ENCODE data around the gene EHMT1. TPM values are rescaled to one million over a fixed set of nuclear protein-coding genes. Genes with fewer than 3 reads are reported as not detected.

EHMT1 gene
- total and polyA plus RNA-seq, 2 of the 8 experiments (the other 6 are each of a cell fraction or from before 2014, with no cell fraction given) = 95.7 to 163 TPM

DNA sequence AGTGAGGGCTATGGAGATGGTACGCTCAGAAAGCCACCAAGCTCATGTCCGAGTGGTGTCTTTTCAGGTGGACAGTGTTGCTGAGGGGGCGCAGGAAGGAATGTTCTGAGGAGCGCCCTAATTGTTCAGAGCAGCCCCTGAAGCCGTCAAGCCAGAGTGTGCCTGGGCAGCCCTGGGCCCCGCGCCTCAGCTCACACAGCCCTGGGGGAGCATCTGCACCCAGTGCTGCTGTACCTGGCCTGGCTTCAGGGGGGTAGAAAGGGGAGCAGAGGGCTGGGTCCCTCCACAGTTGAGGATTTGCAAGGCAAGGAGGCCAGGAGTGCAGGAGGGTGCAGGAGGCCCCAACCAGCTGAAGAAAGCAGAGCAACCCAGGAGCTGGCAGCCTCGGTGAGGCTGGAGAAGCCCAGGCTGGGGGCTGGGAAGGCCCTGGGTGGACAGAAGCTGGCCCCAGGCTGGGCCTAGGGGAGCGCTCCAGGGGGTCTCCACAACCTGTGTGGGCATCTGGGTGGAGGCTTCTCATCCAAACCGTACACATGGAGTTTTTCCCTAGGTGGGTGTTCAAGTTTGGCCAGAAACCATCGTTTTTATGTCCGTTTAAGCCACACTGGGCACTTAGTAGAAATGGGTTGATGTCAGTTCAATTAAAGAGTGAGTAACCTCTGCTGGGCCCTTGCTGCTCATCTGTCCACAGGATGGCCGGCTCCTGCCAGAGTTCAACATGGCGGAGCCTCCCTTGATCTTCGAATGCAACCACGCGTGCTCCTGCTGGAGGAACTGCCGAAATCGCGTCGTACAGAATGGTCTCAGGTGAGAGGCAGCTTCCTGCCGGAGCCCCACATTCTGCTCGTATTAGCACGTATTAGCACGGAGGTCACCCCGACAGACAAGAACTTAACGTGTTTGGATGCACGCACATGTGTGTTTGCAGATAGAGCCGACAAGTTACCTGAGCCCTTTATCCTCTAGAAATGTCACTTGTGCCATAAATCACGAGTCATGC is 196.8 kb downstream of the EHMT1 start:
- CTCF ChIA-PET (ENCODE audit: partially characterized antibody) = no interaction called here
- TF ChIP-seq KDM5A (IDR thresholded peaks at IDR 0.05; ENCODE audit: low read length) (no peak), CBX8 (IDR thresholded peaks at IDR 0.05; ENCODE audit: borderline replicate concordance, low read depth, low read length) (no peak), RFX5 (IDR thresholded peaks at IDR 0.05; ENCODE audit: borderline replicate concordance, low read depth, low read length) (no peak), EP300 (IDR thresholded peaks at IDR 0.05; ENCODE audit: borderline replicate concordance in 1 of 2, low read depth in 2 of 2, low read length in 2 of 2) (no peak), ASH2L (IDR thresholded peaks at IDR 0.05; ENCODE audit: low read length) (no peak), JUND (IDR thresholded peaks at IDR 0.05; ENCODE audit: low read length) (no peak), YY1 (IDR thresholded peaks at IDR 0.05; ENCODE audit: low read depth, low read length) (no peak)
- TF ChIP-seq, protein P1, sequence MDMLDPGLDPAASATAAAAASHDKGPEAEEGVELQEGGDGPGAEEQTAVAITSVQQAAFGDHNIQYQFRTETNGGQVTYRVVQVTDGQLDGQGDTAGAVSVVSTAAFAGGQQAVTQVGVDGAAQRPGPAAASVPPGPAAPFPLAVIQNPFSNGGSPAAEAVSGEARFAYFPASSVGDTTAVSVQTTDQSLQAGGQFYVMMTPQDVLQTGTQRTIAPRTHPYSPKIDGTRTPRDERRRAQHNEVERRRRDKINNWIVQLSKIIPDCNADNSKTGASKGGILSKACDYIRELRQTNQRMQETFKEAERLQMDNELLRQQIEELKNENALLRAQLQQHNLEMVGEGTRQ (IDR thresholded peaks at IDR 0.05; ENCODE audit: low read length) = no peak

More for the DNA sequence above, 196.8 kb downstream of the EHMT1 start:
- peaks cover 0 to 5% of the 10 kb centered on the region in 2 experiments; a peak in 1 of 4 replicates for H3K79me2 ChIP-seq (ENCODE audit: control insufficient read depth in 1 of 2, insufficient read depth in 2 of 2, low read length in 2 of 2)
- H2BK15ac ChIP-seq (ENCODE audit: low read length) = no peak overlapping the region
- no peak overlapping the region for H3K4me3 ChIP-seq (ENCODE audit: extremely low read depth in 1 of 4, insufficient read depth in 2 of 4, low read depth in 3 of 4, low read length in 4 of 4)
- H2BK20ac ChIP-seq (ENCODE audit: low read length) = no peak overlapping the region
- H2BK12ac ChIP-seq (ENCODE audit: low read depth, low read length) = no peak overlapping the region
- no peak overlapping the region for H3K23ac ChIP-seq (ENCODE audit: insufficient read length)
- 0 out of 2 replicates have a peak, but pooled peaks cover 1% of the 10 kb centered on the region for H3K23me2 ChIP-seq (ENCODE audit: low read depth, low read length)
- peaks cover 12 to 21% of the 10 kb centered on the region in 2 experiments for H3K9me3 ChIP-seq (ENCODE audit: insufficient read depth in 2 of 2, low read depth in 1 of 2, low read length in 1 of 2)
- no peak overlapping the region for H3K14ac ChIP-seq (ENCODE audit: insufficient read length)
- no peak overlapping the region for H3K18ac ChIP-seq (ENCODE audit: extremely low read depth, low read length)
- no peak overlapping the region for H2BK5ac ChIP-seq (ENCODE audit: low read depth, low read length)
- POLR2A ChIA-PET (ENCODE audit: partially characterized antibody) = no interaction called here
- 90% methylated on average over 30 of the region's 30 CpGs; no CpG with 5 or more reads in 1 of the 2 experiments for WGBS, 2 experiments (ENCODE audit: extremely low coverage in 1 of 2, insufficient coverage in 1 of 2, insufficient read length in 1 of 2, insufficient replicate concordance in 2 of 2, low coverage in 1 of 2, low lambda C conversion rate in 2 of 2, missing lambda C conversion rate in 1 of 2)
- no peak overlapping the region for H3K4me2 ChIP-seq (ENCODE audit: insufficient read depth in 1 of 2, low read depth in 2 of 2, low read length in 2 of 2)
- no peak overlapping the region for H4K5ac ChIP-seq (ENCODE audit: insufficient read length, low read depth, low read length)
- peaks cover under 1% of the 10 kb centered on the region; the same call in 1 of the 2 replicates for H3K79me1 ChIP-seq (ENCODE audit: low read depth, low read length)
- no peak for FAIRE-seq
- H3K27ac ChIP-seq (ENCODE audit: low read depth, low read length) = no peak overlapping the region
- H3K27me3 ChIP-seq (replicated peaks in 1 of 4; ENCODE audit: control insufficient read depth in 3 of 4, extremely low read depth in 1 of 4, insufficient read depth in 3 of 4, low read length in 3 of 4) = no peaks in the 10 kb centered on the region
- no peak overlapping the region for H4K91ac ChIP-seq (replicated peaks; ENCODE audit: insufficient read length, low read length)
- no peaks in the 10 kb centered on the region for H3K4me1 ChIP-seq (replicated peaks in 1 of 4; ENCODE audit: control insufficient read depth in 3 of 4, insufficient read depth in 4 of 4, low read length in 3 of 4)
- no peak overlapping the region for H2BK120ac ChIP-seq (replicated peaks; ENCODE audit: low read depth, low read length)
- no peak overlapping the region for H2AFZ ChIP-seq (ENCODE audit: low read length)
- H4K20me1 ChIP-seq (replicated peaks in 1 of 2; ENCODE audit: control insufficient read depth in 1 of 2, insufficient read depth in 2 of 2, low read length in 2 of 2) = peaks cover 0 to 5% of the 10 kb centered on the region in 2 experiments
- DNase-seq (ENCODE audit: low read depth in 1 of 2, low spot score in 2 of 2) = no peak
- no peak overlapping the region for H2AK5ac ChIP-seq (ENCODE audit: low read depth, low read length)
- no peak overlapping the region for H3K56ac ChIP-seq (replicated peaks; ENCODE audit: insufficient read length, low read depth, low read length)
- H3K4ac ChIP-seq (replicated peaks; ENCODE audit: insufficient read length, low read depth, low read length) = no peak overlapping the region
- no peak overlapping the region for H4K8ac ChIP-seq (ENCODE audit: extremely low read depth, insufficient read depth, low read length)
- no peak overlapping the region for H3K9ac ChIP-seq (replicated peaks in 1 of 4; ENCODE audit: extremely low read depth in 1 of 4, low read depth in 3 of 4, low read length in 3 of 4)
- H3K36me3 ChIP-seq (ENCODE audit: control insufficient read depth in 2 of 4, insufficient read depth in 4 of 4, low read length in 3 of 4) = peaks cover 23 to 61% (median 50%) of the 10 kb centered on the region in 4 experiments

All from H1 (cell line).